ENCODE data around the gene DUSP3.

- no peak for TF ChIP-seq CTCF (IDR thresholded peaks at IDR 0.05; ENCODE audit: poor library complexity)
- TF ChIP-seq EZH2 (IDR thresholded peaks at IDR 0.05; ENCODE audit: borderline replicate concordance) = no peak
- TF ChIP-seq EZH2phosphoT487 (IDR thresholded peaks at IDR 0.05; ENCODE audit: low read depth, severe bottlenecking, unreplicated experiment) = no peak
Observed at GRCh38 chr17:43736389-43736788, 42.4 kb downstream of the DUSP3 start.

Measured in hepatocyte (in vitro differentiated cells).